ENCODE results near the gene EMCN.

EMCN gene

GRCh38 chr4:100493756-100494155 lies 24.1 kb downstream of the EMCN start:
- DNase-seq (ENCODE audit: extremely low read depth in 1 of 2, low read depth in 1 of 2): no peak

- DNase-seq (ENCODE audit: extremely low read depth in 1 of 2, low read depth in 1 of 2): no peak
Measured at GRCh38 chr4:100492129-100492528, 25.7 kb downstream of the EMCN start.

- no peak for DNase-seq (ENCODE audit: extremely low read depth in 1 of 2, low read depth in 1 of 2)
Measured at GRCh38 chr4:100489305-100489704, 28.5 kb downstream of the EMCN start.

GRCh38 chr4:100486496-100486895 lies 31.3 kb downstream of the EMCN start:
- no peak for DNase-seq (ENCODE audit: extremely low read depth in 1 of 2, low read depth in 1 of 2)

GRCh38 chr4:100483796-100484195 lies 34.0 kb downstream of the EMCN start:
- no peak for DNase-seq (ENCODE audit: extremely low read depth in 1 of 2, low read depth in 1 of 2)

- no peak for DNase-seq (ENCODE audit: extremely low read depth in 1 of 2, low read depth in 1 of 2)
Measured at GRCh38 chr4:100479971-100480370, 37.9 kb downstream of the EMCN start.

- DNase-seq (ENCODE audit: extremely low read depth in 1 of 2, low read depth in 1 of 2): no peak
Measured at GRCh38 chr4:100469555-100469954, 48.3 kb downstream of the EMCN start.

- DNase-seq (ENCODE audit: extremely low read depth in 1 of 2, low read depth in 1 of 2): no peak
Measured at GRCh38 chr4:100466501-100466900, 51.3 kb downstream of the EMCN start.

GRCh38 chr4:100461807-100462605 lies 55.8 kb downstream of the EMCN start:
- DNase-seq (ENCODE audit: extremely low read depth in 1 of 2, low read depth in 1 of 2): no peak

- no peak for DNase-seq (ENCODE audit: extremely low read depth in 1 of 2, low read depth in 1 of 2)
Measured at GRCh38 chr4:100450449-100450848, 67.4 kb downstream of the EMCN start.

- no peak for DNase-seq (ENCODE audit: extremely low read depth in 1 of 2, low read depth in 1 of 2)
Measured at GRCh38 chr4:100431416-100431815, 86.4 kb downstream of the EMCN start.

- no peak for DNase-seq (ENCODE audit: extremely low read depth in 1 of 2, low read depth in 1 of 2)
Measured at GRCh38 chr4:100430451-100430850, 87.4 kb downstream of the EMCN start.

GRCh38 chr4:100429616-100430015 lies 88.2 kb downstream of the EMCN start:
- no peak for DNase-seq (ENCODE audit: extremely low read depth in 1 of 2, low read depth in 1 of 2)

- DNase-seq (ENCODE audit: extremely low read depth in 1 of 2, low read depth in 1 of 2): no peak
Measured at GRCh38 chr4:100428051-100428450, 89.8 kb downstream of the EMCN start.

- DNase-seq (ENCODE audit: extremely low read depth in 1 of 2, low read depth in 1 of 2): no peak
Measured at GRCh38 chr4:100424376-100424775, 93.4 kb downstream of the EMCN start.

- no peak for DNase-seq (ENCODE audit: extremely low read depth in 1 of 2, low read depth in 1 of 2)
Measured at GRCh38 chr4:100422894-100423293, 94.9 kb downstream of the EMCN start.

GRCh38 chr4:100421361-100421978 lies 96.4 kb downstream of the EMCN start:
- DNase-seq (ENCODE audit: extremely low read depth in 1 of 2, low read depth in 1 of 2): no peak

GRCh38 chr4:100420571-100420970 lies 97.3 kb downstream of the EMCN start:
- no peak for DNase-seq (ENCODE audit: extremely low read depth in 1 of 2, low read depth in 1 of 2)

- DNase-seq (ENCODE audit: extremely low read depth in 1 of 2, low read depth in 1 of 2): no peak
Measured at GRCh38 chr4:100417565-100417964, 100.3 kb downstream of the EMCN start.

- DNase-seq (ENCODE audit: extremely low read depth in 1 of 2, low read depth in 1 of 2): no peak
Measured at GRCh38 chr4:100414016-100414790, 103.6 kb downstream of the EMCN start.

- no peak for DNase-seq (ENCODE audit: extremely low read depth in 1 of 2, low read depth in 1 of 2)
Measured at GRCh38 chr4:100391863-100392262, 126.0 kb downstream of the EMCN start.

GRCh38 chr4:100391086-100391485 lies 126.7 kb downstream of the EMCN start:
- no peak for DNase-seq (ENCODE audit: extremely low read depth in 1 of 2, low read depth in 1 of 2)
